ENCODE data around the gene KCNN3.

The KCNN3 gene

DNA sequence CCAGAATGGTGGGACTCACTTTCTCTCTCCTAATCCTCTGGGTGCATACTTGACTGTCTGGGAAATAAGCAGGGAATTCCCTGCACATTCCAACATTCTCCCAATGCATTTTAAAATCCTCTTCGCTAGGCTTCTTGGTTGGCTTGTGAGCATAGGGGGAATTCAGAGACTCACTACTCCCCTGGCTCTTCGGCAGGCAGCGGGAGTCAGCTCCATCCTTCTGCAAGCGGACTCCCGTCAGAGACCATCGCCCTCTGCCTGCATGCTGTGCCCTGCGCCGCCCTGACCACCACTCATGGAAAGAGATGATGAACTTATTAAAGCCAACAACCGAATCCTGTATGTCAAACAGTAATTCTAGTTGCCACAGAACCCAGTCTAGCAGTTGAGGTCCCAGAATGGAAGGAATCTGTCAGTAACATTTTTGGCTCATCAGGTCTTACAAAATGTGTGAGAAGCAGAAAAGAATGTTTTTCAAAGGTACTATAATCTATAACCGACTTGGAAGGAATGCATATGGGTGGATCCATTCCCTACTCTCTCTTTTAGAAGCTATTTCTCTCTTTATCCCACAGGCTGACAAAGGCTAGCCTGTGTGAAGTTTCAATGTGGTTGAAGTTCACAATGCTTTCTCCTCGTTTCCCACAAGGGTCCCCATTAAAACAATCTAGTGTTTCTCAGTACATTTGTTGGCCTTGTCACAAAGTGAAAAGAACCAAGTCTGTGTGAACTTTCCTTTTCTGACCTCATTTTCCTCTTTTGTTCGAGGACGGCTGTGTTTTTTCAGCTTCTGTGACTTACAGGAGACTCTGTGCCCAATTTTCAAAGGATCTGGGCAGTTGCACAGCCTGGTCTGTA is 143.0 kb downstream of the KCNN3 start:
- no peak for DNase-seq (ENCODE audit: low read depth)

DNA sequence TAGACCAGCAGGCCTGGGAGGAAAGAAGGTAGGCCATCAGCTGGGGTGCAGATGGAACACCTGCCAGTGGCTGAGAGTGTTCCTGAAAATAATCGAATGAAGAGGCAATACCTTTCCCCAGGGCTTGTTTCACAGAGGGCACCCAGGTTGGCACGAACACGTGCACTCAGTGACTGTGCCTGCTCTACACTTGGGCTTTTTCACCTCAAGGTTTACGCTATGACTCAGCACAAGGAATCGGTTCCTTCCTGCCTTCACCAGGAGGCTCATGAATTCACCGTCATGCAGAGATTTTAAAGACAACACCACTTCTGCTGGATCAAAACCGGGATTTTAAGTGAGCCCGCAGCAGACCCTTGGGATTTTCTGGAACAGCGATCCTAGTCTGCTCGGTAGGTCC is 143.6 kb downstream of the KCNN3 start:
- no peak for DNase-seq (ENCODE audit: low read depth)

DNA sequence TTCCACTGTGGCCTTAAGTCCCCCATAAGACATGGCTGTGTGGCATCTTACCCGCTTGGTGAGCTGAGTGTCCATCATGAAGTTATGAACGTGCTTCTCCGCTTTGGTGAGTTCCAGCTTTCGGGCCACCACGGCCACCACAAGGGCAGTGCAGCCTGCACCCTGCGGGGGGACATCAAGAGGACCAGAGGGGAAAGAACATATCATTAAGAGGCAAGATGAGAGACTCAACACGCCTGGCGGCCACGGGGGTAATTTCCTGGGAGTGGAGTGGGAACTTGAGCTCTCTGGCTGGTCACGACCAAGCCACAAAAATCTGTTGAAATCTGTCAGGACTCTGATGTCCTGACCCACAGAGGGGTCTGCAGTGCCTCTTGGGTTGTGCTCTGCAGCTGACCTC is 144.2 kb downstream of the KCNN3 start:
- DNase-seq (ENCODE audit: low read depth) = no peak

DNA sequence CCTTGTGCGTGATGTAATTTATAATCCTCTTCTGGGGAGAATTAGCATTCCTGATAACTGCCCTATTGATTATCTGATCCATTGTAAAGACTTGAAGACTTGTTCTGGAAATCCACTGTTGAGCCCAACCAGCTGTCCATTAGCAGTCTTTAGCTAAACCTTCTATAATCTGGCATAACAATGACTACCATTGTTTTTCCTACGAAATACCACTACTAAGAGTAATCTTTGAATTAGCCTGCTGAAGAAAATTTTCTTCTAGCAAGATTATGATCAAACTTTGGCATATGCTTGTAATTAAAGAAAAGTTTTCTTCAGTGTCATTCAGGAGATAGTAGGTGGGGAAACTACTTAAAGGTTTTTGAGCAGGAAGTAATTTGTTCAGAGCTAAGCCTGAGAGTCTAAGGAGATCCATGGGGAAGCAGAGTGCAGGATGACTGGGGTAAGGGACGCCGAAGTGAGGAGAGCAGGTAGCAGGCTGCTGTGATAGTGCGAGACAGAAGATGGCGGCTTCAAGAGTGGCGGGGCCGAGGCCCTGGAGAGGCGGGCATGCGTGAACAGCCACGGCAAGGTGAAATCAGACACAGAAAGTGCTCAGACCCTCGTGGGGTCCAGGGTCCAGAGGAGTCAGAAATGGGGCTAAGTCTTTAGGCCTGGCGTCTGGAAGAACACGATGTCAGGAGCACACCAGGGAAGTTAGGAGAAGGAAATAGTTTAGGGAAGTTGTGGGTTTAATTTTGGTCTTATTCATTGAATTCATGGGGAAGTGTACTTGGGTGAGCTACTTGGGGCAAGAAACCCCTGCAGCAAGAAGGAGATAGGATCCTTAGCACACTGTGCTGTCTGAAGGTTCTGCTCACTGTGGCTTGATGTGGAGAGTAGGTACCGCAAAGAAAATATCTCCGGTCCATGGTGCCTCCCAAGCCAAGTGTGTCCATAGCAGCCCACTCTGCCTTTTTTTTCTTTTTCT is 149.5 kb downstream of the KCNN3 start:
- DNase-seq (ENCODE audit: low read depth) = no peak

DNA sequence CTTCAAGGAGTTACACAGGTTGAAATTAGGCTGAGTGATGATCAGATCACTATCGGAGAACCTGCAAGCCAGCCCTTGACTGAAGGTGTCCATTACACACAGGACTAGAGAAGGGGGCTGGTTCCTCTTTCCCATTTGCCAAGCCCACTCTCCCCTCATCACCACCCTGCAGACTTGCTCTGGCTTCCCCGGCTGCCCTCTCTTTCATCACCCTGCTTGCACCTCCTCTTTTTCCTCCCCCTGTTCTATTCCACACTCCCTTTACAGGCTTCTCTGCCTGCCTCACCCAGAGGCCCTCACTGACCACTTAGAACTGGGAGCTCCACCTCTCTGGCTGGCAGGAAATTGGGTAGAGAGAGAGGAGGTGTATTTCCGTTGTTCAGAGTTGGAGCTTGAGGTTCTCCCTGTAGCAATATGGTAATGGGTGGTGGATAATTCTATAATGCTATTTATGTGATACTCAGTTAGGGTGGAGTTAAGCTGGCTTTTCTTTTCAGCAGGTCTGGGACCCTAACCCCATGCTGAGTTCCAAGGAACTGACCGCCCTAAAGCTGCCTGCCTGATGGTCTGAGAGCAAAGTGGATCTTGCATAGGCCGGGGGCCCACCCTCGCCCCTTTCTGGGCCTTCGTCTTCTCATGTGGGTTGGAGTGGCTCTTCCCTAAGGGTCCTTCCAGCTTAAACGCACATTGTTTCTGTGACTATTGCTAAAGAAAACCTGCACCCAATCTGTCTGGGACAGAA is 150.3 kb downstream of the KCNN3 start:
- no peak for DNase-seq (ENCODE audit: low read depth)

DNA sequence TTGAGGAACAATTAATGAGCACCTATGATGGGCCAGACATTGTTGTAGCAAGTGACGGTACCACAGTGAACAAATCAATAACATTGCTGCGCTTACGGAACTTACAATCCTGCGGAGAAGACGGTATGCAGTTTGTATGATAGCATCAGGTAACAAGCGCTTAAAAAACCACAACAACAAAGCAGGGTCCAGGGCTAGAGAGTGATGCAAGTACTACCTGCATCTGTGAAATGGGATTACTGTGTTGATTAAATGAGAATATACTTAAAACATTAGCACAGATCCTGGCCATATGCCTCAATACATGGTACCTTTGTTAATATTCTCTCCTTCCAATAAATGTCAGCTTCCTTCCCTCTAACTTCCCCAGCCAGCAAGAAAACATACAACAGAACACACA is 151.5 kb downstream of the KCNN3 start:
- no peak for DNase-seq (ENCODE audit: low read depth)

DNA sequence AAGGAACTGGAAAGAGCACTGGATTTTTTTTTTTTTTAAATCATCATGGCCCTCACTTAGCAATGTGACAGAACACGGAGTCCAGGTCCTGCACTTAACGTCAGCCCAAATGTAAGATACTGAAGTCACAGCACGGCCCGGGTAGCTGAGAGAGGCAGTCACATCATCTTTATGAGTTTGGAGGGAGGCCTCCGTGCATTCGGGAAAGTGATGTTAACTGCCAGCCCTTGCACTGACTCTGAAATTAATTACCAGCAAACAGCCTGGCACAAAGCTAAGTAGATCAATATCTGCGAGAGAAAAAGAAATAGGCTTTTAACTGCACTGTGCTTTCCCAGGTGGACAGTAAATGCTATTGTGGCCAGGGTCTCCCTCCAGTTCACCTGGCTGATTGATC is 152.6 kb downstream of the KCNN3 start:
- DNase-seq (ENCODE audit: low read depth) = no peak

DNA sequence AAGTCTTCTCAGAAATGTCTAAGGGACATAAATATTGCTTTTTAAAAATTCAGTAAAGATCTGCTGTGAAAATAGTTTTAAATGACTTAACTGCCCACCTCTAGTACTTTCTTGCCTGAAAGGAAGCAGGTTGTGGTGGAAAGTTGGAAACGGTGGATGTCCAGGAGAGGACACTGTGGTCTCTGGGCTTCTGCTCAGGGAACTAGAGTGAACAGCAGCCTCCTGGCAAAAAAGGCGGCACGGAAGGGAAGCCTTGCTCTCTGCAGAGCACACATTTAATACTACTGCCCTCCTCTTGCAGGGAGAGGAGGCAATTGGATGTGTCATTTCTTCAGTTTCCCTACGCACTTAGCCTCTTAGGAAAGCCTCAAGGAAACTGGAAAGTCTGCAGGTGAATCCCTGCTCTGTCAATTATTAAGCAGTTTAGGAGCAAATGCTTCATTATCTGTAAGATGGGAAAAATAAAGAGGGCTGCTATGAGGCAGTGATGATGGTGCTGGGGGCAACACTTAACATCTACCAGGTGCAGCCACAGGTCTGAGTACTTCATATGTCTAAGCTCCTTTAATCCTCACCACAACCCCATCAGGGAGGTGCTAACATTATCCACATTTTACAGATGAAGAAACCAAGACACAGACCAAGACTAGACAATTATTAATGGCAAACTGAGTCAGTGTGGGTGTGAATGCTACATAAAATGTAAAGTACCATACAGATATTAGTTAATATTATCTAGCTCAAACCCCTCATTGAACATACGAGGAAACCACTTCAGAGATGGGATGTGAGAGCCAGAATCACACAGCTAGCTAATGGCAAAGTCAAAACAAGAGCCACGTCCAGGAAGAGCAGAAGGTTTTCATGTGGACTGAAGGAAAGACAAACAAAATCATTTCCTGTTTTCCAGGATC is 153.2 kb downstream of the KCNN3 start:
- no peak for DNase-seq (ENCODE audit: low read depth)

DNA sequence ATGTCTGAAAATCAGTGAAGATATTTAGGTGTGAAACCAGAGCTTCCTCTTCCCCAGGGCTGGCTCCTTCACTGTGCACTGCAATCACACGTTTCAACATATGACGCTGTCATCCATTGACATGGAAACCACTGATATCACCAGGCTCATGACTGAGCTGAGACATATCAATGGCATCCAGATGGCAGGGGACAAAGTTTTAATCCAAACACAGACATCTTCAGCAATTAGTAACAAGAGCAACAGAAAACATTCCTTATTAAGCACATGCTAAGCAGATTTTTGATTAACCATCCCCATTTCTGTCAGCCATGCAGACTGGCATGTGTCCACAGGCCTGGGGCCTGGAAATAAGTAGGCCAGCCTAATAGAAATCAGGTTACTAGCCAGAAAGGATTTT is 154.1 kb downstream of the KCNN3 start:
- no peak for DNase-seq (ENCODE audit: low read depth)

DNA sequence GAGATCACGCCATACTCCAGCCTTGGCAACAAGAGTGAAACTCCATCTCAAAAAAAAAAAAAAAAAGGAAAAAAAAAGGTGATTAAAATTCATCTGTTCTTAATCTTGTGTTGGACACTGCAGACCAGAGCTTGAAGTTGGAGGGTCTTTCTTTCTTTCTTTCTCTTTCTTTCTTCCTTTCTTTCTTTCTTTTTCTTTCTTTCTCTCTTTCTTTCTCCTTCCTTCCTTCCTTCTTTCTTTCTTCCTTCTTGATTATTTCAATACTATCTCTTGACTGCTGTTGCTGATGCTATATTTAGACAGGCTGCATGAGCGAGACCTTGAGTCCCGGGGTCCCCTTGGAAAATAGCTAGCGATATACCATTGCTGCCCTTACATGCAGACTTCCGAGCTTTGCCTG is 154.7 kb downstream of the KCNN3 start:
- DNase-seq (ENCODE audit: low read depth) = no peak

DNA sequence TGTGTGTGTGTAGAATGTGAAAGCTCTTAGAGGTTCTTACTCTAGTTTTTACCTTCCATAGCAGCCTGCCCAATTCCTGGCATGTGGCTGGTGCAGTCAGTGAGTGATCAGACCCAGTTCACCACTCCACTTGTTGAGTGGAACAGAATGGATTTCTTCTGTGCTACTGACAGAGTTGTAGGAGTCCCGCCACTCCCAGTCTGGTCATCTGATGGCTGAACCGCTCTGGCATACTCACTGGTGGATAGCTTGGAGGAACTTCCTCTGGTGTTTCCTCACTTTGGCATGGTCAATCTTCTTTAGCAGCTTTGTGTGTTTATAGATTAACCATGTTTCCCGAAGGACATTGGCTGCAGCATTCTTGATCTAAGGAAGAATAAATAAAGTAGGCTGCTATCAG is 155.4 kb downstream of the KCNN3 start:
- DNase-seq (ENCODE audit: low read depth) = no peak

DNA sequence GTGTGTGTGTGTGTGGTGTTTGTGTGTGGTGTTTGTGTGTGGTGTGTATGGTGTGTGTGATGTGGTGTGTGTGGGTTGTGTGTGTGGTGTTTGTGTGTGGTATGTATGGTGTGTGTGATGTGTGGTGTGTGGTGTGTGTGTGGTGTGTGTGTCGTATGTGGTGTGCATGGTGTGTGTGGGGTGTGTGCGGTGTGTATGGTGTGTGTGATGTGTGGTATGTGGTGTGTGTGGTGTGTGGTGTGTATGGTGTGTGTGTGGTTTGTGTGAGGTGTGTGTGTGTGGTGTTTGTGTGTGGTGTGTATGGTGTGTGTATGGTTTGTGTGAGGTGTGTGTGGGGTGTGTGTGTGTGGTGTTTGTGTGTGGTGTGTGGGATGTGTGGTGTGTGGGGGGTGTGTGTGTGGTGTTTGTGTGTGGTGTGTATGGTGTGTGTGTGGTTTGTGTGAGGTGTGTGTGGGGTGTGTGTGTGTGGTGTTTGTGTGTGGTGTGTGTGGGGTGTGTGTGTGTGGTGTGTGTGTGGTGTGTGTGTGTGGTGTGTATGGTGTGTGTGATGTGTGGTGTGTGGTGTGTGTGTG is 155.9 kb downstream of the KCNN3 start:
- no peak for DNase-seq (ENCODE audit: low read depth)

DNA sequence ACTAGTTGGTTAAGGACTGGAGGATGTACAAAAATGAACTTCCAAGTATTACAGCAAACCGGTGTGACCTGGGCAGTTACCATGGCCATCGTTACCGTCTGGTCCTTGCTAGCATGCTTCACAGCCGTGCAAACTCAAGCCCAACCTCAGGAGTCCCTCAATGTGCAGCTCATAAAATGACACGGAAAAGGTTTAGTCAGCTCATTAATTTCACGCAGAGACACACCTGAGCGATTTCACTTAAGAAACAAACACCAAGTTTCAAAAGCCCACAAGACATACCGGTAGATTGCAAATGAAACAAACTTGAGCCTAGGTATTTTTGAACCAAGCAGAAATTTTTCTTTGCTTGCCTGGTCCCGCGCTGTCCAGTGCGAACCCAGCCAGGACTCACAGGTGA is 157.1 kb downstream of the KCNN3 start:
- no peak for DNase-seq (ENCODE audit: low read depth)

DNA sequence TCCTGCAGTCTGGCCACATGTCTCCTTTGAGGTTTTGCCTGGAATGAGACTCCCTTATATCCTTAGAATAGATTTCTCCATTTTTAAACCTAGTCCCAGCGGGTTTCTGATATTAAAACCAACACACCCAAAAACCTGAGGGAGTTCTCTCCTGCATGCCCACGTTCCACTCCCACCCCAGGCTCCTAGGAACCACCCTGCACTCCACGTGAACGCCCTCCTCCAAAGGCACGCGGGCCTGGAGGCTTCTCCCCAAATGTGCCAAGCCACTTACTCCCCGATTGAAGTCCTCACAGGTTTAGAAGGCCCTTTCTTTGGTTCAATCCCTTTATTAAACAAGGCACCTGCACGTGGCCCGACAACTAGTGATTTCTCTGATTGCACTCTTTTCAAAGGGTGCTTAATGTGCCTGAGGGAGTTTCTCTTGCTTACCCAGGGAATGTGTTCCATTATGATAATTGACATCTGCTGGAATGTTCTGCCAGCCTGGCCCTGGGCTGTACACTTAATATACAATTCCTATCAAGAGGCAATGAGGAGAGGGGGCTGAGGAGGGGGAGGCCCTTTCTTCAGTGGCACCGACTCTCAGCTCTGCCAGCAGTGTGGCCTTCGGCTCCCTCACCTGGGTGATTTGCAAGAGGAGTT is 157.8 kb downstream of the KCNN3 start:
- no peak for DNase-seq (ENCODE audit: low read depth)

DNA sequence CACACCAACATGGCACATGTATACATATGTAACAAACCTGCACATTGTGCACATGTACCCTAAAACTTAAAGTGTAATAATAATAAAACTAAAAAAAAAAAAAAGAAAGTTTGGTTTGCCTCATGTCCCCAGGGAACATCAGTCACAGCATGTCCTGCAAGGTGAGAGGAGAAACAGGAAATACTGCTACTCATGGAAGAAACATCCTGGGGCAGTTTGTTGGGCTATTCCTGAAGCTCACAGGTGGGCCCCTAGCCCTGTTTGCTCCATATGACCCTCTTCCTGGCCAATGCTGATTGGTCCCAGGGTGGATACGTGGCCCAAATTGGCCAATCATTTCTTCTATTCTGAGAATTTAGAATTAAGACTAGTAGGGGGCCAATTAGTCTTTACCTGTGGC is 158.7 kb downstream of the KCNN3 start:
- DNase-seq (ENCODE audit: low read depth) = no peak

DNA sequence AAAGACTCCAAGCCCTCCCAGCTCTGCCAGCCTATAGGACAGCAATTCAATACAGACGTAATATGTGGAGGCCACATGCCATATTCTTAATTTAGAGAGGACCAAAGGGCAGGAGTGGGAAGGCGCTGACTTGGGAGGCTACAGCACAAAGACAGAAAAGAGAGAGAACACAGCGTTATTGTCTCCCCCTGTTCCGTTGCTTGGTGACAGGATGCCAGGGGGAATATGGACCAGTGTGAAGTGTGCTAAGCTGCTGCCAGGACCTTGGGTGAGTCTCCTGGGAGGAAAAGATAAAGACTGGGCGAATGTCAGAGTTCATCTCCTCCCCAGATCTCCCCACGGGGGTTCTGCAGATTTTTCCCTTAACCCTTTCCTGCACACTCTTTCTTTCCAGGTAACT is 160.0 kb downstream of the KCNN3 start:
- no peak for DNase-seq (ENCODE audit: low read depth)

DNA sequence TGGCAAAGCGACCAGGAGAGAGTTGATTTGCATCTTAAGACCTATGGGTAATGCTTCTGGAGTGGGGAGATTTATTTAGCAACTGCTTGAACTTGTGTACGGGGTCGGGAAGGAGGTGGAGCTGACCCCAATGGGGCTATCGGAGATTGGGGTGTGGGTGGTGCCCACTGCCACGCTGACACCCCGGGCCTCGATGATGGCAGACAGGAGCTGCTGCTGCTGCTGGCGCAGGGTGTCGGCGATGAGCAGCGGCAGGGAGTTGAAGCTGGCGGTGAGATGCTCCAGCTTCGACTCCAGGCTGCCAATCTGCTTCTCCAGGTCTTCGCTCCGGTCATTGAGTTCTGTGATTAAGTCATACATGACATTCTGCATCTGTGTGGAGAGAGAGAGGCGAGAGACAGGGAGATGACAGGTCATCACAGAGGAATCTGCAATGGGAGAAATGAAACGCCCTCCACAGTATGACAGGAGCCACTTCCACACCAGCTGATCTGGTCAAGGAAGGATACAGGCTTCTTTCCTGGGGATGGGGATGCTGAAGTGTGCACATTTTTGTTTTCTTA is 162.1 kb downstream of the KCNN3 start:
- no peak for DNase-seq (ENCODE audit: low read depth)

DNA sequence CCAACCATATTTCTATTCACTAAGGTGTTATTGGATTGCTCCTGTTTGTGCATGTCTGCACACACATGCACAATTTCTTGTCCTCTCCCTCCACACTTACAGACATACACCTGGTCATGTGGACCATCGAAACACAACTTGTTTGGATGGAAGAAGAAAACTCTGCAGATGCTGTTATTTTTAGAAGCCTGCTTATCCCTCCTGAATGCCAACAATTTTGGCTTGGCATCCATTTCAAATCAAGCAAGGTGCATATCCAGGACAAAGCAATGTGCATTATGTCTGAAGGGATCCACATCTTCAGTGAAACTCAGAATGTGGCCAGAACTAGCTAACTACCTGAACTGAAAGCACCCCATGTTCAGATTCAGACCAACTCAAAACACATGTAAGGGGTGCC is 163.2 kb downstream of the KCNN3 start:
- DNase-seq (ENCODE audit: low read depth) = no peak

DNA sequence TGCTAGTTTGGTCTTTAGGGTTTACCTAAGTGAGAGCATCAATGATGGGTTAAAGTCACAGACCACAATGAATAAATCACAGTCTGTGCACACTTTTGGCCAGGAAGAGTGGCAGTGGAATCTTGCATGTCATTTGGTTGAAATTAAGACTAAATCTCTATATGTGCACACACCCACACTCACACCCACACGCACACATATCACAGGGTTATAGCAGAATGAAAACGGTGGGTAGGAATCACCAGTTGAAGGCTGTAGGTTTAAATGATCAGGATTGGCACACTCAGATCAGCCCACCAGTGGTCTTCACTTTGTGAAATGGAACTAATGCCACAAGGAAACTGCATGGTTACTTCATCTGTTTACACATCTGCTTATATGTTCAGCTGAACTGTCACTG is 164.5 kb downstream of the KCNN3 start:
- DNase-seq (ENCODE audit: low read depth) = no peak

DNA sequence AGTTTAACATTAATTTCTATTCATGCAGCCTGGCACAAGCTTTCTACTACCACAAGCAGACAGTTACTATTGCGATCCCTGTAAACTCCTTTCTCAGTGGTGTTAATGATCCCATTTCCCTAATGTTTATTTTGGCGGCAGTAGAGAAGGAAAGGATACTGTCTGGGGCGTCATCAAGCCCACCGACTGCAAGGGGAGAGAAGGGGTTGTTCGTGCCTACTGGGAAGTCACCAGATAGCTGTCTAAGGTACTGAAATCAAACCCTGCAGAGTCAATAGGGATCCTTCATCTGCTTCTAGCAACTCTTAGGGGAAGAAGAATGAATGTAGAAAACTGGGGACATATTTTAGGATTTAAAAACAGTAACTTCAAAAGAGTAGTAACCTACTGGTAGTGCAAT is 166.9 kb downstream of the KCNN3 start:
- no peak for DNase-seq (ENCODE audit: low read depth)
